Gastrocnemius medialis (tissue), 4 donors: Measurements from ENCODE around the gene BRIP1. TPM values are rescaled to one million over a fixed set of nuclear protein-coding genes. Genes with fewer than 3 reads are reported as not detected.

Source experiments
- ATAC-seq, 2 donors: fragments of 150-250 bp; one replicate each; pipeline ENCODE4 v1.9.1; 2016
- DNase-seq, 2 donors: peaks; one replicate each; pipeline ENCODE4 v3.0.0-alpha.2; 2019
- H3K27ac ChIP-seq, 4 donors: fragments of 200-600 bp; sonication (generic); 1 replicate in 1 of 4; 2 replicates in 3 of 4; pipeline ENCODE4 v1.5.1; 2016 to 2018; ENCODE audit warnings: mild to moderate bottlenecking in 2 of 4, moderate library complexity in 1 of 4
- H3K27me3 ChIP-seq, 3 donors: fragments of 200-600 bp; sonication (generic) in 2 of 3; 1 replicate in 1 of 3; 2 replicates in 2 of 3; pipeline versions ENCODE4 v1.5.1 to v1.6.0; 2016 to 2019; ENCODE audit warnings: mild to moderate bottlenecking in 1 of 3, moderate library complexity in 1 of 3
- H3K36me3 ChIP-seq, 2 donors: fragments of 200-600 bp; sonication (generic) in 1 of 2; one replicate each; pipeline ENCODE4 v1.5.1; 2017 to 2018
- H3K4me1 ChIP-seq, 2 donors: fragments of 200-600 bp; sonication (generic) in 1 of 2; one replicate each; pipeline ENCODE4 v1.5.1; 2016 to 2017; ENCODE audit warnings: mild to moderate bottlenecking in 2 of 2
- H3K4me3 ChIP-seq, 4 donors: fragments of 200-600 bp; sonication (generic) in 3 of 4; 1 replicate in 1 of 4; 2 replicates in 3 of 4; pipeline ENCODE4 v1.5.1; 2016 to 2019; ENCODE audit warnings: mild to moderate bottlenecking in 2 of 4
- H3K9me3 ChIP-seq, 3 donors: fragments of 200-600 bp; sonication (generic) in 2 of 3; 1 replicate in 1 of 3; 2 replicates in 2 of 3; pipeline ENCODE4 v1.5.1; 2016 to 2019
- CTCF ChIP-seq, 5 experiments: fragments of 450-650 bp in 3 of 5; fragments of 200-600 bp in 2 of 5; sonication (generic) in 2 of 5; IDR thresholded peaks in 4 of 5; conservative IDR thresholded peaks in 1 of 5; 1 replicate in 4 of 5; 2 replicates in 1 of 5; pipeline ENCODE4 v1.5.1; 2016 to 2019; ENCODE audit warnings: antibody characterized with exemption in 5 of 5, mild to moderate bottlenecking in 3 of 5, moderate library complexity in 3 of 5
- POLR2A ChIP-seq, 2 donors: fragments of 450-650 bp; IDR thresholded peaks; one replicate each; pipeline ENCODE4 v1.6.1; 2017; ENCODE audit warnings: antibody characterized with exemption in 2 of 2, mild to moderate bottlenecking in 2 of 2, moderate library complexity in 2 of 2
- in situ Hi-C, 4 donors: fragments of 200-750 bp; cut with MboI; loops; one replicate each; pipeline versions ENCODE4 v1.15.0 to v1.8.0; 2017; ENCODE audit warnings: low sequenced_read_pairs in 4 of 4
- intact Hi-C: fragments of 100-400 bp; cut with DNase I; formaldehyde crosslinking; loops from one replicate; pipeline ENCODE4 v1.15.1; 2023; ENCODE audit warnings: low total_unique reads
- total RNA-seq, 4 donors: library from RNA; depleted of rRNA; stranded (reverse); fragments of >200 nt; gene quantifications; one replicate each; pipeline versions ENCODE4 v1.1.0 to v1.2.3, GENCODE V29; 2016

BRIP1 gene
- total RNA-seq, 4 donors from 2014 or later = 0.09 to 0.13 TPM; not detected in 2

- ATAC-seq (no peak), DNase-seq (no peak)
- Histone ChIP-seq H3K36me3 (no peaks in the 10 kb centered on the region), H3K9me3 (no peaks in the 10 kb centered on the region), H3K4me1 (no peaks in the 10 kb centered on the region), H3K4me3 (no peak overlapping the region), H3K27ac (no peak overlapping the region), H3K27me3 (no peaks in the 10 kb centered on the region)
- no peak for TF ChIP-seq CTCF (IDR thresholded peaks at IDR 0.05 in 4 of 5, conservative IDR thresholded peaks at IDR 0.05 in 1 of 5)
- no peak for TF ChIP-seq POLR2A (IDR thresholded peaks at IDR 0.05)
- intact Hi-C loops (no loop called here), in situ Hi-C loops (no loop called here)
Observed at GRCh38 chr17:61799812-61800484, 63.4 kb downstream of the BRIP1 start.

GRCh38 chr17:61797283-61797682 lies 66.0 kb downstream of the BRIP1 start:
- H3K27ac ChIP-seq = no peak overlapping the region
- no peaks in the 10 kb centered on the region for H3K27me3 ChIP-seq
- intact Hi-C loops (no loop called here), in situ Hi-C loops (no loop called here)
- no peak overlapping the region for H3K4me3 ChIP-seq
- TF ChIP-seq CTCF (IDR thresholded peaks at IDR 0.05 in 4 of 5, conservative IDR thresholded peaks at IDR 0.05 in 1 of 5) = no peak
- no peak for TF ChIP-seq POLR2A (IDR thresholded peaks at IDR 0.05)
- H3K9me3 ChIP-seq = no peaks in the 10 kb centered on the region
- ATAC-seq = no peak
- H3K36me3 ChIP-seq = no peaks in the 10 kb centered on the region
- DNase-seq = no peak
- H3K4me1 ChIP-seq = no peaks in the 10 kb centered on the region

DNA sequence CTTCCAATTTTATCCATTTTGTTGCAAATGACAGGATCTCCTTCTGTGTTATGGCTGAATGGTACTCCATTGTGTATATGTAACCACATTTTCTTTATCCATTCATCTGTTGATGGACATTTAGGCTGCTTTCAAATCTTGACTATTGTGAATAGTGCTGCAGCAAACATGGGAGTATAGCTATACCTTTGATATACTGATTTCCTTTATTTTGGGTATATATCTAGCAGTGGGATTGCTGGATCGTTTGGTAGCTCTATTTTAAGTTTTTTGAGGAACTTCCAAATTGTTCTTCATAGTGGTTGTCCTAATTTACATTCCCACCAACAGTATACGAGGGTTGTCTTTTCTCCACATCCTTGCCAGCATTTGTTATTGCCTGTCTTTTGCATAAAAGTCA lies 67.8 kb downstream of the BRIP1 start:
- Histone ChIP-seq H3K27me3 (no peaks in the 10 kb centered on the region), H3K36me3 (no peaks in the 10 kb centered on the region), H3K27ac (no peak overlapping the region), H3K4me1 (no peaks in the 10 kb centered on the region), H3K4me3 (no peak overlapping the region), H3K9me3 (no peaks in the 10 kb centered on the region)
- in situ Hi-C loops = no loop called here
- DNase-seq (no peak), ATAC-seq (no peak)
- intact Hi-C loops = no loop called here
- TF ChIP-seq CTCF (IDR thresholded peaks at IDR 0.05 in 4 of 5, conservative IDR thresholded peaks at IDR 0.05 in 1 of 5) (no peak), POLR2A (IDR thresholded peaks at IDR 0.05) (no peak)

- Histone ChIP-seq H3K27me3 (no peaks in the 10 kb centered on the region), H3K4me3 (no peak overlapping the region), H3K4me1 (no peaks in the 10 kb centered on the region), H3K36me3 (no peaks in the 10 kb centered on the region), H3K9me3 (no peaks in the 10 kb centered on the region), H3K27ac (no peak overlapping the region)
- intact Hi-C loops (no loop called here), in situ Hi-C loops (no loop called here)
- TF ChIP-seq CTCF (IDR thresholded peaks at IDR 0.05 in 4 of 5, conservative IDR thresholded peaks at IDR 0.05 in 1 of 5) = no peak
- no peak for TF ChIP-seq POLR2A (IDR thresholded peaks at IDR 0.05)
- DNase-seq = no peak
- ATAC-seq = no peak
Observed at GRCh38 chr17:61794792-61795191, 68.5 kb downstream of the BRIP1 start.

GRCh38 chr17:61794242-61794641 lies 69.1 kb downstream of the BRIP1 start:
- Histone ChIP-seq H3K9me3 (no peaks in the 10 kb centered on the region), H3K4me3 (no peak overlapping the region), H3K27me3 (no peaks in the 10 kb centered on the region), H3K36me3 (no peaks in the 10 kb centered on the region), H3K27ac (no peak overlapping the region), H3K4me1 (no peaks in the 10 kb centered on the region)
- TF ChIP-seq CTCF (IDR thresholded peaks at IDR 0.05 in 4 of 5, conservative IDR thresholded peaks at IDR 0.05 in 1 of 5) (no peak), POLR2A (IDR thresholded peaks at IDR 0.05) (no peak)
- ATAC-seq = no peak
- no peak for DNase-seq
- in situ Hi-C loops = no loop called here
- intact Hi-C loops = no loop called here
